HepG2 (cell line): Measurements from ENCODE around the gene B3GNT8. TPM values are rescaled to one million over a fixed set of nuclear protein-coding genes. Genes with fewer than 3 reads are reported as not detected.

Experiments
- ADNP ChIP-seq: sonication (generic); formaldehyde crosslinking; IDR thresholded peaks from 2 replicates; pipeline ENCODE4 v1.4.0; 2020; ENCODE audit warnings: missing genetic modification reagents
- BHLHE40 ChIP-seq: IDR thresholded peaks from 2 replicates; pipeline ENCODE4 v1.6.1; 2011; ENCODE audit warnings: low read length, improper control_type of control experiment
- FLYWCH1 ChIP-seq: sonication (generic); formaldehyde crosslinking; IDR thresholded peaks from 2 replicates; pipeline ENCODE4 v1.8.1; 2023; ENCODE audit warnings: mild to moderate bottlenecking, missing genetic modification reagents
- HINFP ChIP-seq: sonication (generic); formaldehyde crosslinking; IDR thresholded peaks from 2 replicates; pipeline ENCODE4 v1.4.0; 2020; ENCODE audit warnings: low read depth, mild to moderate bottlenecking, missing genetic modification reagents
- KLF15 ChIP-seq: sonication (generic); formaldehyde crosslinking; IDR thresholded peaks from 2 replicates; pipeline ENCODE4 v1.8.1; 2023; ENCODE audit warnings: borderline replicate concordance, mild to moderate bottlenecking, inconsistent platforms, missing genetic modification reagents, mixed read lengths
- LBX2 ChIP-seq: sonication (generic); formaldehyde crosslinking; IDR thresholded peaks from 2 replicates; pipeline ENCODE4 v1.5.0; 2020; ENCODE audit warnings: missing genetic modification reagents, mild to moderate bottlenecking, borderline replicate concordance
- PAXIP1 ChIP-seq: sonication (generic); formaldehyde crosslinking; conservative IDR thresholded peaks from 2 replicates; pipeline ENCODE4 v1.4.0; 2020; ENCODE audit warnings: mild to moderate bottlenecking, missing genetic modification reagents, moderate library complexity
- PHF8 ChIP-seq: sonication (generic); formaldehyde crosslinking; IDR thresholded peaks from 2 replicates; pipeline ENCODE4 v1.5.0; 2020; ENCODE audit warnings: missing genetic modification reagents
- PLRG1 ChIP-seq: fragments of 450-650 bp; conservative IDR thresholded peaks from 2 replicates; pipeline ENCODE4 v1.6.1; 2016
- SIX4 ChIP-seq: sonication (generic); formaldehyde crosslinking; IDR thresholded peaks from 2 replicates; pipeline ENCODE4 v1.4.0; 2020; ENCODE audit warnings: missing genetic modification reagents
- SNAPC5 ChIP-seq: sonication (generic); formaldehyde crosslinking; IDR thresholded peaks from 2 replicates; pipeline ENCODE4 v1.8.1; 2023; ENCODE audit warnings: mild to moderate bottlenecking, missing genetic modification reagents, borderline replicate concordance
- TCF7L2 ChIP-seq: IDR thresholded peaks from 2 replicates; pipeline ENCODE4 v1.6.1; 2011; ENCODE audit warnings: mild to moderate bottlenecking, low read depth, low read length, moderate library complexity
- THRA ChIP-seq: sonication (generic); formaldehyde crosslinking; IDR thresholded peaks from 2 replicates; pipeline ENCODE4 v1.4.0; 2020; ENCODE audit warnings: missing genetic modification reagents, borderline replicate concordance
- ZBTB26 ChIP-seq: IDR thresholded peaks from 2 replicates; pipeline ENCODE4 v1.6.1; 2016; ENCODE audit warnings: missing compliant biosample characterization, missing genetic modification reagents, borderline replicate concordance
- ZBTB7B ChIP-seq: sonication (generic); formaldehyde crosslinking; IDR thresholded peaks from 2 replicates; pipeline ENCODE4 v1.4.0; 2020; ENCODE audit warnings: missing genetic modification reagents
- ZFP1 ChIP-seq: IDR thresholded peaks from 2 replicates; pipeline ENCODE4 v1.6.1; 2016
- ZNF343 ChIP-seq: sonication (generic); formaldehyde crosslinking; IDR thresholded peaks from 2 replicates; pipeline ENCODE4 v1.4.0; 2020; ENCODE audit warnings: mild to moderate bottlenecking, missing genetic modification reagents
- ZNF414 ChIP-seq: sonication (generic); formaldehyde crosslinking; IDR thresholded peaks from 2 replicates; pipeline ENCODE4 v1.5.0; 2020; ENCODE audit warnings: missing genetic modification reagents
- ZNF550 ChIP-seq: sonication (generic); formaldehyde crosslinking; IDR thresholded peaks from 2 replicates; pipeline ENCODE4 v1.4.0; 2020; ENCODE audit warnings: mild to moderate bottlenecking, missing genetic modification reagents, borderline replicate concordance
- ZNF720 ChIP-seq: sonication (generic); formaldehyde crosslinking; IDR thresholded peaks from 2 replicates; pipeline ENCODE4 v1.4.0; 2020; ENCODE audit warnings: missing genetic modification reagents
- ZNF879 ChIP-seq: sonication (generic); formaldehyde crosslinking; IDR thresholded peaks from 2 replicates; pipeline ENCODE4 v1.8.1; 2023; ENCODE audit warnings: missing genetic modification reagents
- polyA plus RNA-seq, 8 experiments: library from polyadenylated mRNA; depleted of rRNA in 3 of 8; stranded (reverse) in 7 of 8; unstranded in 1 of 8; fragments of >200 nt; fragmentation: Illumina TruSeq in 4 of 8; extraction: Trizol in 4 of 8; gene quantifications; 2 replicates each; pipeline versions ENCODE4 v1.2.1 to v1.2.3, GENCODE V29; 2011 to 2016; ENCODE audit warnings: low read depth in 4 of 8, missing spikeins in 1 of 8, mixed read lengths in 1 of 8; ENCODE audit not compliant: insufficient read depth in 1 of 8
- total RNA-seq, 5 experiments: library from RNA; depleted of rRNA; stranded (reverse); fragments of >200 nt; fragmentation: Illumina TruSeq; extraction: Trizol; gene quantifications; 2 replicates each; pipeline ENCODE4 v1.2.3, GENCODE V29; 2016; ENCODE audit warnings: low read depth in 1 of 5

The B3GNT8 gene
- total and polyA plus RNA-seq, 2 of the 13 experiments (the other 11 are each of a cell fraction or from before 2014, with no cell fraction given): 0.26 to 1.9 TPM

- TF ChIP-seq ADNP (CRISPR knock-in tag): no peak
- no peak for TF ChIP-seq KLF15 (CRISPR knock-in tag)
- peak; percentile 72 for TF ChIP-seq PAXIP1 (CRISPR knock-in tag)
- no peak for TF ChIP-seq ZNF550
- TF ChIP-seq LBX2: no peak
- no peak for TF ChIP-seq BHLHE40
- no peak for TF ChIP-seq ZBTB7B (CRISPR knock-in tag)
- TF ChIP-seq ZBTB26 (CRISPR knock-in tag): no peak
- no peak for TF ChIP-seq PLRG1
- no peak for TF ChIP-seq FLYWCH1 (CRISPR knock-in tag)
- peak; percentile 91 for TF ChIP-seq THRA (CRISPR knock-in tag)
- no peak for TF ChIP-seq ZNF414
- no peak for TF ChIP-seq ZNF720 (CRISPR knock-in tag)
- no peak for TF ChIP-seq SIX4 (CRISPR knock-in tag)
- TF ChIP-seq PHF8 (CRISPR knock-in tag): no peak
- TF ChIP-seq SNAPC5 (CRISPR knock-in tag): no peak
- TF ChIP-seq ZFP1 (CRISPR knock-in tag): no peak
- TF ChIP-seq HINFP (CRISPR knock-in tag): no peak
- TF ChIP-seq ZNF879: no peak
- TF ChIP-seq TCF7L2: no peak
- TF ChIP-seq ZNF343 (CRISPR knock-in tag): no peak
Observed at GRCh38 chr19:41424335-41425173, 2.6 kb downstream of the B3GNT8 start (continued).
